Thymus (tissue), 11 donors: Measurements from ENCODE around the gene CA11. TPM values are rescaled to one million over a fixed set of nuclear protein-coding genes. Genes with fewer than 3 reads are reported as not detected.

Source experiments
- DNase-seq, 9 donors: peaks; one replicate each; pipeline ENCODE4 v3.0.0-alpha.2; 2013; ENCODE audit warnings: low spot score in 9 of 9, low read depth in 6 of 9, missing footprints in 1 of 9
- H3K27ac ChIP-seq, 2 donors: one replicate each; pipeline ENCODE4 v1.5.1; 2013; ENCODE audit warnings: control low read depth in 1 of 2, low read depth in 1 of 2, low read length in 1 of 2, mild to moderate bottlenecking in 1 of 2, moderate library complexity in 1 of 2
- H3K27me3 ChIP-seq, 2 donors: one replicate each; pipeline ENCODE4 v1.5.1; 2013; ENCODE audit warnings: low read length in 1 of 2; ENCODE audit not compliant: control insufficient read depth in 2 of 2, insufficient read depth in 1 of 2
- H3K36me3 ChIP-seq, 2 donors: one replicate each; pipeline ENCODE4 v1.5.1; 2013; ENCODE audit warnings: low read length in 1 of 2, mild to moderate bottlenecking in 1 of 2, moderate library complexity in 1 of 2; ENCODE audit not compliant: control insufficient read depth in 2 of 2, insufficient read depth in 2 of 2
- H3K4me1 ChIP-seq, 2 donors: one replicate each; pipeline ENCODE4 v1.5.1; 2013; ENCODE audit warnings: low read length in 2 of 2; ENCODE audit not compliant: control insufficient read depth in 2 of 2, insufficient read depth in 2 of 2
- H3K4me3 ChIP-seq, 2 donors: one replicate each; pipeline ENCODE4 v1.5.1; 2013; ENCODE audit warnings: low read length in 2 of 2, control low read depth in 1 of 2, mild to moderate bottlenecking in 1 of 2
- H3K9me3 ChIP-seq, 2 donors: one replicate each; pipeline ENCODE4 v1.5.1; 2013; ENCODE audit warnings: low read length in 1 of 2, mild to moderate bottlenecking in 1 of 2; ENCODE audit not compliant: control insufficient read depth in 2 of 2, insufficient read depth in 1 of 2
- WGBS: extraction: QIAGEN DNeasy Blood & Tissue Kit; methylation state at CpG from one replicate; pipeline ENCODE4 v1.1.7; 2013; 5-methylcytosine and 5-hydroxymethylcytosine counted together
- polyA plus RNA-seq: library from polyadenylated mRNA; stranded (reverse); fragments of 200-250 nt; gene quantifications from one replicate; pipeline ENCODE4 v1.2.3, GENCODE V29; 2013
- total RNA-seq: library from RNA; stranded (reverse); fragments of 120-200 nt; gene quantifications from one replicate; pipeline ENCODE4 v1.2.4, GENCODE V29; 2013
- donor health status: healthy.

CA11 gene
- total and polyA plus RNA-seq, 2 donors = 9.8 to 15.3 TPM

DNA sequence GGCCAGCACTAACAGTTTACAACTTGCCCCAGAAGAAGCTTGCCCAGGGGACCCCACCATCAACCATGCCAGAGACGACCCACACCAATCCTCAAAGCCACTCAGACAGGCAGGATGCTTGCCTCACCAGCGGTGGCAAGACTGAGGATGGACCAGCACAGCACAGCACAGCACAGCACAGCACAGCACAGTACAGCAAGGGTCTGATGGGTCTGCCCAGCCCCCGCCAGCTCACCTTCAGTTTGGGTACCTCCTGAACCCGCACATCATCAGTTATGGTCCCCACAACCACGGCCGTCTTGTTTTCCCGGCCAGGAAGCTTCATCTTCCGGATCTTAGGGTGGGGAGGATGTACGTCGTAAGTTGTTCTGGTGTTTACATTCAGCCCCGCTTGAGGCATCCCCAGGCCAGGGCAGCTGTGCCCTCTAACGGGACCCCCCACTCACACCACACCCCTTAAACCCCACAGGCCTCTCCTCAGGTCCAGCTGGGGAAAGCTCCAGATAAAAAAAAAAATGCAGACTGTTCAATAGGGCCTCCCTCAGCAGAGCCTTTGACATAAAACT, 29.4 kb downstream of the CA11 start:
- whole genome bisulfite sequencing = 92% methylated on average over 12 of the region's 12 CpGs
- H3K27me3 ChIP-seq = no peaks in the 10 kb centered on the region
- no peak overlapping the region for H3K27ac ChIP-seq
- H3K36me3 ChIP-seq = peaks cover 34 to 40% of the 10 kb centered on the region in 2 donors
- H3K4me3 ChIP-seq = no peak overlapping the region
- H3K4me1 ChIP-seq = peaks cover 11 to 30% of the 10 kb centered on the region in 2 donors
- no peak for DNase-seq
- H3K9me3 ChIP-seq = no peaks in the 10 kb centered on the region

DNA sequence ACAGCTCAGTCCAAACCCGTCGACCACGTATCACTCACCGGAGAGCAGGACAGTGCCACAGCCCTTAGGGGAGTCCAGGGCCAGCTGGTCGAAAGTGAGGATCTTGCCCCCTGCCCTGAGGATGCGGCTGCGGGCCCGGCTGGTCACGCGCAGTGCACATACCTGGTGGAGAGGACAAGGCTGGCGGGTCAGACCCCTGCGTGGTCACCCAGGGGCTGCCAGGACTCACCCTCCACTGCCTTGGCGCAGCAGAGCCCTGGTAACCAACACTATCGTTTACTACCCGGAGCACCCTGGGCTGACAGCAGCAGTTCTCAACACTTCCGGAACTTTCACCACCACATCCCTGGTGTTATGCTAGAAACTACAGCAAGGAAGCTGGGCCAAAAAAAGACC, 29.9 kb downstream of the CA11 start:
- H3K4me3 ChIP-seq = no peak overlapping the region
- WGBS = 96% methylated on average over 16 of the region's 16 CpGs
- H3K4me1 ChIP-seq = peaks cover 11 to 30% of the 10 kb centered on the region in 2 donors
- H3K27me3 ChIP-seq = no peaks in the 10 kb centered on the region
- no peak for DNase-seq
- H3K9me3 ChIP-seq = no peaks in the 10 kb centered on the region
- H3K27ac ChIP-seq = no peak overlapping the region
- H3K36me3 ChIP-seq = peaks cover 34 to 40% of the 10 kb centered on the region in 2 donors

DNA sequence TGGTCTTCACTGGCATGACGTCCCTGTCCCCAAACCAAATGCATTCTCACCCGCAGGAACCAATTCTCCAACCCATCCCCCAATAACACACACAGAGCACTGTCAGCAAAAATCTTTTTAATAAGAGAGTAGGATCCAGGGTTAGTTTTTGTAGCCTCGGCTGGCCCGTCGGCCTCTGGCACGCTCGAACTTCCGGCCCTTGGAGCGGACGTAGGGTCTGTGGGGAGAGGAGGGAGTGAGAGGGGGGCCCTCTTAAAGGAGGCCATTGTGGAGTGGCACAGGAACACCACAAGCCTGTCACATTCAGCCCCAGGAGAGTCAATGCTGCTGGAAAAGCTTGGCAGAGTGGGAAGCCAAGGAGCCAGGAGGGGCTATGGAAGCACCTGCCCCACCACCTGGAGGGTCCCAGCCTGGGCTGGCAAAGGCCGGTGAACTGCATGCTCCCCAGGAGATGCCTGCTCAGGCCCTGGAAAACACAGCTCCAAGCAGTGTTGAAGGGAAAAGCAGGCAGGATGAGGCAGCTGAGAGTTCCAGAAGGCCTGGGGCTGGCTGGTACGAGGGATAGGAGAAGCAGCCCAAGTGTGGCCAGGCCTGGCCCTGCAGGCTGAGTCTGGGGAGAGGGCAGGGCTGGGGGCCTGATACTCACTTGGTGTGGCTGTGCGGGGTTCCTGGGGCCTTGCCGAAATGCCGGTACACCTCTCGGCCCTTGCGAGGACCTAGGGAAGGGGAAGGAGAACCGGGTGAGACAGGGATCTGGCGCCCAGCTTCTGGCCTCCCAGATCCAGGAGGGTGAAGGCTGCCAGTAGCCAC, 30.6 kb downstream of the CA11 start:
- H3K36me3 ChIP-seq = peaks cover 34 to 40% of the 10 kb centered on the region in 2 donors
- no peaks in the 10 kb centered on the region for H3K27me3 ChIP-seq
- H3K4me1 ChIP-seq = peaks cover 11 to 30% of the 10 kb centered on the region in 2 donors
- WGBS = 94% methylated on average over 19 of the region's 19 CpGs
- peak overlapping the region in 1 of 2 donors; percentile 31 for H3K27ac ChIP-seq
- no peaks in the 10 kb centered on the region for H3K9me3 ChIP-seq
- no peak for DNase-seq
- H3K4me3 ChIP-seq = no peak overlapping the region

DNA sequence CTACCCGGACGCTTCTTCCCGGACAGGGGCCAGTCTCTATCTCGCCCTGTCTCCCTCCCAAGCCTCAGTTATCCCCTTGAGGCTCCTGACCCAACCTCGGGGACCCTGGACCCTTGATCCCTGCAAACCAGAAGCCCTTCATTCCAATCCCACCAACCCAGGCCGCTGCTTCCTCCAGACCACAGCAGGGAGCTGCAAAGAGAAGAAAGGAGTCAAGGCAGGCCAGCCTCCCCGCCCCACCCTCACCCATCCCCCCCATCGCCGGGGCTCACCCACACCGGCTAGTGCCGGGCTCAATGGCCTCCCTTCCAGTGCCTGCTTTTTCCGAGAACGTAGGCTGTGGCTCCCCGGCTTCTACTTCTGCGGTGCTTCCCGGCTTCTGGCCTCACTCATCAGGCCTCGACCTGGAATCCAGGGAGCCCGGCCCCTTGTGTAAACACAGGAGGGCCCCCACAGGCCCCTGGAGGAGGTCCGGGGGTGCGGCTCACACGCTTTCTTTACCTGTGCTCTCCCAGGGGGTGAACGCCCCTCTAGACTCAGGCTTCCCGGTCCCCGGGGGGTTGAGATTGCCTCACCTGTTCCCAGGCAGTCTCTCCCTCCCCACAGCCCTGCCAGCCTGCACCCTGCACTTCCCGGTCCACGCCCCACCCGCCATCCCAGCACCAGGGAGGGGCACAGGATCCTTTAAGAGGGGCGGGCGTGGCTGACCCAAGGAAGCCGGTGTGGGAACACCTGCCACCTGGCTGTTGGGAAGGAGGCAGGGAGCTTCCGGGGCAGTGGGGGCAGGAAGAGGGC, 31.4 kb downstream of the CA11 start, which contains the start of gene FAM83E:
FAM83E (minus strand) TSS at position 641 of the 795 bp plus-strand sequence. CDS start 1,704 bp downstream, outside the sequence.
- DNase-seq = no peak
- peaks cover 11 to 23% of the 10 kb centered on the region in 2 donors for H3K4me1 ChIP-seq

DNA sequence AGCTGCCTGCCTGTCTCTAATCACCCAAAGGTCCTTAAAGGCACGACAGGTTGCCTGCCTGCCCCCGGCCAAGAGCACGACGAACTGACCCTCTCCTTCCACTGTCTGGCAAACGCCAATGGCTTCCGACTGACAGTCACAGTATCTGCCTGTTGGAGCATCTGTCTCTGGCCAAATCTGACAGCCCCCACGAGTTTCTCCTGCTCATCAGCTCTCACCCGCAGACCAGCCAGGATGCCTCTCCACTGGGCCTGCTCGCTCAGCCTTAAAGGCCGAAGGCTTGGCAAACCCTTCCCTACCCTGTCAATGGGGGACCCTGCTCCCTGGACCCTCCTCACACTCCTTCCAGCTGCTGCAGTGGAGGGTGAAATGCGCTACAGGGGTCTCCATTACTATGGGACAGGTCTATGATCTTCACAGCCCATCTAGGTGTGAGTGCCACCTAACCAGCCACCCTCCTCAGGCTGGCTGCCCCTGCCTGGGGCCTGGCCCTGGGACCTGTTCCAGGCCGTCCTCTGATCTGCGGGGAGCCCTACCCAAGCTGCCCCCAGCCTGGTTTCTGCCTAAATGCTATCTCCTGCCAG, 32.0 kb downstream of the CA11 start:
- Histone ChIP-seq H3K4me3 (no peak overlapping the region), H3K4me1 (peaks cover 11 to 21% of the 10 kb centered on the region in 2 donors), H3K27ac (no peak overlapping the region), H3K27me3 (no peaks in the 10 kb centered on the region), H3K36me3 (peaks cover 34 to 40% of the 10 kb centered on the region in 2 donors), H3K9me3 (no peaks in the 10 kb centered on the region)
- WGBS = 93% methylated on average over 13 of the region's 13 CpGs
- no peak for DNase-seq

More for the DNA sequence above, 31.4 kb downstream of the CA11 start, which contains the start of gene FAM83E:
- Histone ChIP-seq H3K4me3 (no peak within 1 kb of the TSS), H3K27ac (peak within 1 kb of the TSS in 1 of 2 donors; percentile 31), H3K27me3 (no peaks in the 10 kb centered on the region), H3K9me3 (no peaks in the 10 kb centered on the region), H3K36me3 (peaks cover 34 to 40% of the 10 kb centered on the region in 2 donors)
- whole genome bisulfite sequencing = 90% methylated on average over 31 of the region's 31 CpGs

DNA sequence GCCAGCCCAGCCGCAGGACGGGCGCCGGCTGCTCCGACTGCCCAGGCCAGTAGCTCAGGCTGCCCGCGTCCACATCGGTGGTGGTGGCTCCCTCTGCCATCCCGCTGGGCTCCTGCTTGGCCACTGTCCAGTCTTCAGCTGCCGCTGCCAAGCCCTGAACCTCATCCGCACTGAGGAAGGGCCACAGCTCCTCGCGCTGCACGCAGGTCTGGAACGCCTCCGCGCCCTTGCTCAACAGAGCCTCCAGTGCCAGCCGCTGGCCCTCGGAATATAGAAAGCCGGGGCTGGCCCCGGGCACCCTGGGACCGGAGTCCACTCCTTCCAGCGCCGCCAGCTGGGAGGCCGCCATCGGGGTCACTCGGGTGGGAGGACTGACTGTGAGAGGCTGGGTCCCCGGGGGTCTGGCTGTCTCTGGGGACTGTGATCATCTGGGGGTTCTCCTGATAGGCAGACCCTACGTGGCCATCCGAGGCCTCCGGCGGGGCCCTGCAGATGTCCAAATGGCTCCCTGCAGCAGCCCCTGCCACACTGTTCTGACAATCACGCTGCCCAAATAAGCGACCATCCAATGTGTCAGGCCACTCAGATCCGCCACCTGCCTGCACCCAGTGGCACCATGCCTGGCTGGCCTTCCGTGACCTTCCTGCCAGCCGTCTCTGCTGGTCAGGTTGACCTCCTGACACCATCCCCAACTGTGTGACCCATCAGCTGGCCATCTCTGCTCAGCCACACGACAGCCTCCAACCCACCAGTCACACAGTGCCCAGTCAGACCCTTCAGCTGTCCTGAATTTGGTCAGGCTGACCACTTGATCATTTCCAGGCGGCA, 32.7 kb downstream of the CA11 start:
- 96% methylated on average over 39 of the region's 39 CpGs for WGBS
- Histone ChIP-seq H3K27me3 (no peaks in the 10 kb centered on the region), H3K36me3 (peaks cover 34 to 40% of the 10 kb centered on the region in 2 donors), H3K4me1 (peaks cover 11 to 21% of the 10 kb centered on the region in 2 donors), H3K9me3 (no peaks in the 10 kb centered on the region), H3K27ac (no peak overlapping the region), H3K4me3 (no peak overlapping the region)
- DNase-seq = no peak

DNA sequence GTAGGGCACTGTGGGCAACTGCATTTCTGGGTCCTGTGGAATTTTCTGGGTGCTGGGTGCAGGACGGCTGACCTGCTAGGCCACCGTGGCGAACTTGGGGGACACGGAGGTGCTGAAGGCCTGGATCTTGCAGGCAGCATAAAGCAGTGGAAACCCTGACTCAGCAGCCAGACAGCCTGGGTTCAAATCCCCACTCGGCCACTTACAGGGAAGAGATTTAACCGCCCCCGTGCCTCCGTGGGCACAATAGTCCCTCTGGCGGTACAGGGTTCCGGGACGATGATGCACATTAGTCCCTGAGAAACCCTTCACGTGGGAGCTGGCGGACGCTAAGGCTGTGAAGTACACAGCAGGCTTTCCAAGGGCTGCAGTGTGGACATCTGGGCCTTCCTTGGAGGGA, 34.1 kb downstream of the CA11 start:
- Histone ChIP-seq H3K27me3 (no peaks in the 10 kb centered on the region), H3K36me3 (peaks cover 23 to 31% of the 10 kb centered on the region in 2 donors), H3K9me3 (no peaks in the 10 kb centered on the region), H3K27ac (no peak overlapping the region), H3K4me1 (peaks cover 0 to 8% of the 10 kb centered on the region in 2 donors), H3K4me3 (no peak overlapping the region)
- 97% methylated on average over 14 of the region's 14 CpGs for WGBS
- no peak for DNase-seq

DNA sequence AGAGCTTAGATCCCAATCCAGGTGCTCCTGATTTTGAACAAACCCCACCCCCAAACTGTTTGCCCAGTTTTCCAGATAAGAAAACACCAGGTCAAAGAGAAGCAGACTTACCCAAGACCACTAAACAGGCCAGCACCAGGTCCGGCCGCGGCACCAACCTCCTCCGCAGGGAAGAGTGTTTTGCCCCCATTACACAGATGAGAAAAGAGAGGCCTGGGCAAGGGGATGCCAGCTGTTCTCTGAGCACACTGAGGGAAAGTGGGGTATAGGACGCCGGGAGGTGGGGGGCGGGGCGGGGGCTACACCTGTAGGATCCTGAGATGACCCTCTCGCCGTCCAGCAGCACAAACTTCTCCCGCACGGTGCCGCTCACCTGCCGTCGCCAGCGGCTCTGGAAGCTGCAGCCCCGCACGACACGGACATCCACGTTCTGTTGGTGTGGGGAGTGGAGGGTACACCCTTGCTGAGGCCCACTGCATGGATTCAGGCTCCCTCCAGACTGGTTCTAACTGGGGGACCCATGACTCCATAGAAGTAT, 36.3 kb downstream of the CA11 start:
- H3K27ac ChIP-seq = no peak overlapping the region
- 98% methylated on average over 20 of the region's 20 CpGs for WGBS
- no peak for DNase-seq
- no peaks in the 10 kb centered on the region for H3K27me3 ChIP-seq
- peaks cover 0 to 5% of the 10 kb centered on the region in 2 donors for H3K4me1 ChIP-seq
- H3K4me3 ChIP-seq = no peak overlapping the region
- no peaks in the 10 kb centered on the region for H3K9me3 ChIP-seq
- peaks cover under 1 to 8% of the 10 kb centered on the region in 2 donors for H3K36me3 ChIP-seq
